HG03469 (cell line): ENCODE data around the gene CREG2.

Experiments used
- ATAC-seq: cut with Tn5 transposase; IDR thresholded peaks from one replicate; pipeline ENCODE4 v1.9.1; 2021; ENCODE audit warnings: mild to moderate bottlenecking, moderate library complexity, moderate number of reproducible peaks; ENCODE audit not compliant: unreplicated experiment

CREG2 gene

GRCh38 chr2:101387151-101387834 lies at the start of gene CREG2:
Gene CREG2, minus strand, starts transcription at chr2:101387503. Its CDS starts 46 bp downstream, at chr2:101387457.
- ATAC-seq = no peak

GRCh38 chr2:101435001-101435862 lies 47.9 kb upstream of the CREG2 start:
- no peak for ATAC-seq

- ATAC-seq = no peak
Measured at GRCh38 chr2:101433465-101433864, 46.2 kb upstream of the CREG2 start.

- no peak for ATAC-seq
Measured at GRCh38 chr2:101432411-101433181, 45.3 kb upstream of the CREG2 start.

- ATAC-seq = no peak
Measured at GRCh38 chr2:101431486-101431885, 44.2 kb upstream of the CREG2 start.

- no peak for ATAC-seq
Measured at GRCh38 chr2:101430156-101430555, 42.9 kb upstream of the CREG2 start.

- no peak for ATAC-seq
Measured at GRCh38 chr2:101429453-101429852, 42.1 kb upstream of the CREG2 start.

GRCh38 chr2:101428422-101429176 lies 41.3 kb upstream of the CREG2 start:
- no peak for ATAC-seq

- no peak for ATAC-seq
Measured at GRCh38 chr2:101427743-101428142, 40.4 kb upstream of the CREG2 start.

GRCh38 chr2:101427240-101427639 lies 39.9 kb upstream of the CREG2 start:
- no peak for ATAC-seq

- no peak for ATAC-seq
Measured at GRCh38 chr2:101426822-101427221, 39.5 kb upstream of the CREG2 start.

GRCh38 chr2:101420623-101421022 lies 33.3 kb upstream of the CREG2 start:
- ATAC-seq = no peak

GRCh38 chr2:101419096-101419663 lies 31.9 kb upstream of the CREG2 start:
- no peak for ATAC-seq

- ATAC-seq = no peak
Measured at GRCh38 chr2:101418460-101419095, 31.3 kb upstream of the CREG2 start.

- ATAC-seq = no peak
Measured at GRCh38 chr2:101416609-101417008, 29.3 kb upstream of the CREG2 start.

- ATAC-seq = no peak
Measured at GRCh38 chr2:101415884-101416283, 28.6 kb upstream of the CREG2 start.

- ATAC-seq = no peak
Measured at GRCh38 chr2:101415220-101415619, 27.9 kb upstream of the CREG2 start.

GRCh38 chr2:101412092-101412694 lies 24.9 kb upstream of the CREG2 start:
- no peak for ATAC-seq

GRCh38 chr2:101410746-101411145 lies 23.4 kb upstream of the CREG2 start:
- ATAC-seq = no peak
